CD4-positive, alpha-beta memory T cell (primary cell): ENCODE results near the gene SMIM41. TPM values are rescaled to one million over a fixed set of nuclear protein-coding genes. Genes with fewer than 3 reads are reported as not detected.

Experiments used
- CTCF ChIA-PET: fragments of 350-600 bp; sonication (Branson Sonifier 250); formaldehyde crosslinking; loops from one replicate; lab custom pipeline; 2021; ENCODE audit warnings: inconsistent platforms; ENCODE audit not compliant: partially characterized antibody; lab: Charles Lee
- POLR2A ChIA-PET: fragments of 350-600 bp; sonication (Branson Sonifier 250); formaldehyde crosslinking; loops from one replicate; lab custom pipeline; 2021; ENCODE audit not compliant: partially characterized antibody; lab: Charles Lee
- DNase-seq, 5 donors: peaks; one replicate each; pipeline versions ENCODE4 v3.0.0 to v3.0.0-alpha.2; 2020 to 2022; ENCODE audit warnings: mixed read lengths in 1 of 5
- H3K27ac ChIP-seq: one replicate; pipeline ENCODE4 v1.7.0; 2013; ENCODE audit warnings: low read depth, low read length
- H3K27me3 ChIP-seq: 2 replicates; pipeline ENCODE4 v1.7.0; 2013; ENCODE audit warnings: mild to moderate bottlenecking, low read length, moderate library complexity; ENCODE audit not compliant: insufficient read depth
- H3K36me3 ChIP-seq: 2 replicates; pipeline ENCODE4 v1.7.0; 2013; ENCODE audit warnings: mild to moderate bottlenecking, low read length, moderate library complexity; ENCODE audit not compliant: insufficient read depth
- H3K4me1 ChIP-seq: 2 replicates; pipeline ENCODE4 v1.7.0; 2013; ENCODE audit warnings: mild to moderate bottlenecking, low read length, moderate library complexity; ENCODE audit not compliant: insufficient read depth
- H3K4me3 ChIP-seq, 2 donors: one replicate each; pipeline ENCODE4 v1.7.0; 2013; ENCODE audit warnings: low read length in 2 of 2, mild to moderate bottlenecking in 1 of 2
- H3K9me3 ChIP-seq, 2 donors: one replicate each; pipeline ENCODE4 v1.7.0; 2013; ENCODE audit warnings: low read length in 2 of 2, control low read depth in 1 of 2; ENCODE audit not compliant: control insufficient read depth in 1 of 2
- H3K27ac Mint-ChIP-seq, 7 donors: one replicate each; pipeline ENCODE4 v1.8.0; 2020 to 2021; ENCODE audit warnings: mixed read lengths in 7 of 7, mild to moderate bottlenecking in 6 of 7, inconsistent platforms in 3 of 7, moderate library complexity in 3 of 7
- H3K27me3 Mint-ChIP-seq, 2 donors: one replicate each; pipeline ENCODE4 v1.8.0; 2020 to 2021; ENCODE audit warnings: mixed read lengths in 2 of 2
- H3K36me3 Mint-ChIP-seq, 2 donors: one replicate each; pipeline ENCODE4 v1.8.0; 2020 to 2021; ENCODE audit warnings: mixed read lengths in 2 of 2, inconsistent platforms in 1 of 2, mild to moderate bottlenecking in 1 of 2
- H3K4me1 Mint-ChIP-seq, 4 donors: one replicate each; pipeline ENCODE4 v1.8.0; 2020 to 2021; ENCODE audit warnings: mixed read lengths in 4 of 4, mild to moderate bottlenecking in 1 of 4
- H3K4me3 Mint-ChIP-seq, 8 donors: one replicate each; pipeline ENCODE4 v1.8.0; 2020 to 2021; ENCODE audit warnings: mixed read lengths in 8 of 8, mild to moderate bottlenecking in 7 of 8, moderate library complexity in 6 of 8, inconsistent platforms in 3 of 8
- H3K9me3 Mint-ChIP-seq, 8 donors: one replicate each; pipeline ENCODE4 v1.8.0; 2020 to 2021; ENCODE audit warnings: mixed read lengths in 8 of 8, mild to moderate bottlenecking in 5 of 8, inconsistent platforms in 3 of 8, moderate library complexity in 1 of 8
- intact Hi-C: fragments of 100-400 bp; cut with micrococcal nuclease; formaldehyde crosslinking; loops from one replicate; pipeline ENCODE4 v1.15.1; 2023
- polyA plus RNA-seq, 2 donors: library from polyadenylated mRNA; unstranded; fragments of 300-500 nt; fragmentation: Illumina TruSeq; gene quantifications; one replicate each; pipeline ENCODE4 v1.2.3, GENCODE V29; 2021
- total RNA-seq, 2 experiments: library from RNA; stranded (reverse); gene quantifications; one replicate each; pipeline ENCODE4 v1.2.3, GENCODE V29; 2021

Gene SMIM41
- total and polyA plus RNA-seq, 4 experiments from 2014 or later, result not detected

DNA sequence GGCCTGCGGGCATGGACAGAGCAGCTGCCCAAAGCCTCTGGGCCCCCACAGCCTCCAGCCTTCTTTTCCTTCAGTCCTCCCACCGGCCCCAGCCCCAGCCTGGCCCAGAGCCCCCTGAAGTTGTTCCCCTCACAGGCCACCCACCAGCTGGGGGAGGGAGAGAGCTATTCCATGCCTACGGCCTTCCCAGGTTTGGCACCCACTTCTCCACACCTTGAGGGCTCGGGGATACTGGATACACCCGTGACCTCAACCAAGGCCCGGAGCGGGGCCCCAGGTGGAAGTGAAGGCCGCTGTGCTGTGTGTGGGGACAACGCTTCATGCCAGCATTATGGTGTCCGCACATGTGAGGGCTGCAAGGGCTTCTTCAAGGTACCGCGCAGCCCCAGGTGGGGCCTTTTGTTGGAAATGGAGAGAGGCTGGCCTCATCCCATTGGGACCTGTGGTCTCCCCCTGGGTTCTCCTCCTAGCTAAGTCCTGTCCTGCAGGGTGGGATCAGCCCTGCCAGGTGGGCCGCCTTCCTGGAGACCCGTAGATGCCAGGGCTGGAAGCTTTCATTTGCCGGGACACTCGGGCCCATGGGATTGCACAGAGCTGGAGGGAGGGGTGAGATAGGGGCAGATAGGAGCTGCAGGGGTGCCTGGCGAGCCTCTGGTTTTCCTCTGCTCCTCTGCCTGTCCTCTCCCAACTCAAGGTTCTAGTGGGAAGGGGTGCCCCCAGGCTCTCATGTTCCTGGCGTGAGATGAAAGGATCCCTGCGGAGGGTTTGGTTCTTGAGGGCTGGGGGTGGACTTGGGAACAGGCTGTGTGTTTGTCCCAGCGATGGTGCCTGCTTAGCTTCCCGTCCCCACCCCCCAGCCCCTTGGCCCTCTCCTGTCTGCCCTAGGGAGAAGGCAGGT, 24.4 kb upstream of the SMIM41 start:
- H3K27me3 ChIP-seq, result no peaks in the 10 kb centered on the region
- H3K4me3 ChIP-seq, result no peak overlapping the region
- Mint-ChIP-seq H3K36me3 (peaks cover 0 to 7% of the 10 kb centered on the region in 2 donors), H3K4me3 (no peak overlapping the region), H3K9me3 (peaks cover 0 to 2% (median 0%) of the 10 kb centered on the region in 8 donors), H3K27me3 (no peaks in the 10 kb centered on the region), H3K27ac (peak overlapping the region in 2 of 7 donors; percentile 15 to 98), H3K4me1 (peaks cover 10 to 33% (median 21%) of the 10 kb centered on the region in 4 donors)
- no peaks in the 10 kb centered on the region for H3K9me3 ChIP-seq
- no peak for DNase-seq
- H3K27ac ChIP-seq, result no peak overlapping the region
- POLR2A ChIA-PET, result no interaction called here
- CTCF ChIA-PET, result interaction anchor here (3.5 kb wide), 1 partner anchor 30 kb away, joined by 21 read pairs; no protein-coding TSS in a partner anchor
- intact Hi-C loops, result no loop called here
- peaks cover 26% of the 10 kb centered on the region for H3K4me1 ChIP-seq
- H3K36me3 ChIP-seq, result no peaks in the 10 kb centered on the region

DNA sequence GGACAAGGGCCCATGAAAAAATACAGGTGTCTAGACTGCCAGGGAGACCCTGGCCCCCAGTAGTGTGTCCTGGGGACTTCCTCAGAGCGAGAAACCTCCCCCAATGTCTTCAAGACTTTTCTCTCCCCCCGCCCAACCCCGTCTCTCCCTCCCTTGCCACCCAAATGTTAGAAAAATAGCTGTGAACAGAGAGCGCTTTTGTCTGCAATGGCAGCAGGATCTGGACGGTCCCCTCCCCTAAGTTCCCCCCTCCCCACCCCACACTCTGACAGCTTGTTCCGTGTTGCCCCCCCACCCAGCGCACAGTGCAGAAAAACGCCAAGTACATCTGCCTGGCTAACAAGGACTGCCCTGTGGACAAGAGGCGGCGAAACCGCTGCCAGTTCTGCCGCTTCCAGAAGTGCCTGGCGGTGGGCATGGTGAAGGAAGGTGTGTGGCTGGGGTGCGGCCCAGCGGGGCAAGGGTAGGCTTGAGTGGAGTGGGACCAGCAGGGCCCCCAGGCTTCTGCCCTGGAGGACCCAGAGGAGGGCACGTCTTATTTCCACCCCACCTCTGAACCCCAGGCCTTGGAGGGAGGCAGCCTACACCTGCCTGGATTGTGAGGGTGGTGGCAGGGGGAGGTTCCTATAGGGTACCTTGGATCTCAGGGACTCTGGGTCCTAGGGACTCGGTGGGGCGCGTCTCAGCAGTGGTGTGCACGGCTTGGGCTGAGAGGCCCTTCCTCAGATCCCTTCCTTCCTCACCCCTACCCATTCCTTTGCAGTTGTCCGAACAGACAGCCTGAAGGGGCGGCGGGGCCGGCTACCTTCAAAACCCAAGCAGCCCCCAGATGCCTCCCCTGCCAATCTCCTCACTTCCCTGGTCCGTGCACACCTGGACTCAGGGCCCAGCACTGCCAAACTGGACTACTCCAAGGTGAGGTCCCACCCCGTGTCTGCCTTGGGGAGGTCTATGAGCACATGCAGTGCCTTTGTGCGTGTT, 23.5 kb upstream of the SMIM41 start:
- H3K27me3 Mint-ChIP-seq, result no peaks in the 10 kb centered on the region
- peaks cover 10 to 26% (median 15%) of the 10 kb centered on the region in 4 donors for H3K4me1 Mint-ChIP-seq
- H3K36me3 Mint-ChIP-seq, result peaks cover 0 to 7% of the 10 kb centered on the region in 2 donors
- intact Hi-C loops, result no loop called here
- Histone ChIP-seq H3K4me3 (no peak overlapping the region), H3K9me3 (no peaks in the 10 kb centered on the region), H3K36me3 (no peaks in the 10 kb centered on the region), H3K4me1 (peaks cover 18% of the 10 kb centered on the region), H3K27ac (no peak overlapping the region), H3K27me3 (no peaks in the 10 kb centered on the region)
- no peak overlapping the region for H3K4me3 Mint-ChIP-seq
- DNase-seq, result no peak
- POLR2A ChIA-PET, result no interaction called here
- H3K27ac Mint-ChIP-seq, result peak overlapping the region in 3 of 7 donors; percentile 32 to 84 (median 36)
- CTCF ChIA-PET, result interaction anchor here (1.0 to 3.5 kb wide), 3 partner anchors 24 to 31 kb away, joined by 3 to 21 read pairs (median 8); no protein-coding TSS in a partner anchor
- H3K9me3 Mint-ChIP-seq, result peaks cover 0 to 2% (median 0%) of the 10 kb centered on the region in 8 donors

DNA sequence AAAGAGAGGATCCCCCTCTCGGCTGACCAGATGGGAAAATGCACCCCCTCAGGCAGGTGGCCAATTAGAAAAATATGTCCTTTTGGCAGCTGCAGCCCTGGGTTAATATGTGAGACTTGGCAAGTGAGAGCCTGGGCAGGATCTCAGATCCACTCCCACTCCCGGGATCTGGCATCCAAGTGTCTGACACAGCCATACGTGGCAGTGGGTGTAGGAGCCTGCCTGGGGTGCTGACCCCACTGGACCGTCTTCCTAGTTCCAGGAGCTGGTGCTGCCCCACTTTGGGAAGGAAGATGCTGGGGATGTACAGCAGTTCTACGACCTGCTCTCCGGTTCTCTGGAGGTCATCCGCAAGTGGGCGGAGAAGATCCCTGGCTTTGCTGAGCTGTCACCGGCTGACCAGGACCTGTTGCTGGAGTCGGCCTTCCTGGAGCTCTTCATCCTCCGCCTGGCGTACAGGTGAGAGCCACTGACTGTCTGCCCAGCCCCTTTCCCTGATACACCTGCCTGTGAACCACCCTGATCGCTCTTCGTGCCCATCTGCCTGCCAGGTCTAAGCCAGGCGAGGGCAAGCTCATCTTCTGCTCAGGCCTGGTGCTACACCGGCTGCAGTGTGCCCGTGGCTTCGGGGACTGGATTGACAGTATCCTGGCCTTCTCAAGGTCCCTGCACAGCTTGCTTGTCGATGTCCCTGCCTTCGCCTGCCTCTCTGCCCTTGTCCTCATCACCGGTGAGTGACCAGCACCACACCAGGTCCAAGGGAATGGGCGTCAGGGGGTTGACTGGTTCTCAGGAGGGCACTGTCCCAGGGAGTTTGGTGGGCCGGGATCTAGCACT, 22.5 kb upstream of the SMIM41 start:
- Mint-ChIP-seq H3K9me3 (no peaks in the 10 kb centered on the region), H3K27me3 (no peaks in the 10 kb centered on the region), H3K27ac (peak overlapping the region in 4 of 7 donors; percentile 23 to 86 (median 62)), H3K36me3 (peaks cover 0 to 1% of the 10 kb centered on the region in 2 donors), H3K4me3 (no peak overlapping the region), H3K4me1 (peaks cover 4 to 16% (median 8%) of the 10 kb centered on the region in 4 donors)
- Histone ChIP-seq H3K36me3 (no peaks in the 10 kb centered on the region), H3K9me3 (no peaks in the 10 kb centered on the region), H3K27me3 (no peaks in the 10 kb centered on the region), H3K27ac (no peak overlapping the region), H3K4me1 (peaks cover 11% of the 10 kb centered on the region), H3K4me3 (no peak overlapping the region)
- CTCF ChIA-PET, result interaction anchor here (1.1 to 1.8 kb wide), 2 partner anchors 11 to 32 kb away, joined by 6 to 8 read pairs; no protein-coding TSS in a partner anchor
- DNase-seq, result peak in 1 of 5 donors; percentile 28
- POLR2A ChIA-PET, result interaction anchor here (1.4 kb wide), 1 partner anchor 32 kb away, joined by 3 read pairs; no protein-coding TSS in a partner anchor
- intact Hi-C loops, result no loop called here

DNA sequence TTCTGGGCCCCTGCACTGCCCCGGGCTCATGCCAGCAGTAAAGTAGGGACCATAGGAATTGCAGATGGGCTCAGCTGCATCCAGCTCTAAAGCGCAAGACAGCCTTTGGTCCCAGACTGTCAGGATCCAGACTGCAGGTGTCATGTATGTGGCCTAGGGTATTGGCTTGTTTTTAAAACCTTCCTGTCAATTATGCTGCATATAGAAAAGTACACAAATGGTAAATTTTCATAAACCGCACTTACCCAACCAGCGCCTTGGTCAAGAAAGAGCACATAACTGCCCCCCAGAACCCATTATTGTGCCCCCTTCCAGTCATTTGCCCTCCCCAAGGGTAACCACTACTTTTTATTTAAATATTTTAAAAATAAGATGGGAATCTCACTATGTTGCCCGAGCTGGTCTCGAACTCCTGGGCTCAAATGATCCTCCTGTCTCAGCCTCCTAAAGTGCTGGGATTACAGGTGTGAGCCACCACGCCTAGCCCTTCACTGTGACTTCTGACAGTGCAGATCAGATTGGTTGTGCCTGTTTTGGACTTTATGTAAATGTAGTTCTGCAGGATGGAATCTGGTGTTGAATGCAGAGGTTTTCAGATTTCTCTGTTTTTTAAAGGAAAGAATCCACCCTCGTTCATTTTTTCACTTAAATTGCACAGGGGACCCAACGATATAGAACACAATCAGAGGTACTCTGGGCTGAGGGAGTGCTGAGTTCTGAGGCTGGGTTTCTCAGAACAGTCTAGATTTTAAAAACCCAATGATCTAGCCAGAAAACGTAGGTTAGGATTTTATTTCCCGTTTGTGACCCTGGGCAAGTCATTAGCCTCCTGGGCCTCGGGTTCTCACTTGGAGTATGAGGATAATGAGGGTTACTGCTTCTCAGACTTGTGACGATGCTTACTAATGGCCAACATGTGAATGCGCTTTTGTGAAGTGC, 21.6 kb upstream of the SMIM41 start:
- Histone ChIP-seq H3K27ac (no peak overlapping the region), H3K4me1 (peaks cover 2% of the 10 kb centered on the region), H3K9me3 (no peaks in the 10 kb centered on the region), H3K4me3 (no peak overlapping the region), H3K36me3 (no peaks in the 10 kb centered on the region), H3K27me3 (no peaks in the 10 kb centered on the region)
- no peak overlapping the region for H3K4me3 Mint-ChIP-seq
- peaks cover 0 to 7% (median 2%) of the 10 kb centered on the region in 4 donors for H3K4me1 Mint-ChIP-seq
- no peaks in the 10 kb centered on the region for H3K36me3 Mint-ChIP-seq
- intact Hi-C loops, result no loop called here
- POLR2A ChIA-PET, result interaction anchor here (1.4 kb wide), 1 partner anchor 33 kb away, joined by 3 read pairs; no protein-coding TSS in a partner anchor
- no peaks in the 10 kb centered on the region for H3K9me3 Mint-ChIP-seq
- no peak for DNase-seq
- H3K27ac Mint-ChIP-seq, result peak overlapping the region in 1 of 7 donors; percentile 57
- CTCF ChIA-PET, result interaction anchor here (1.1 to 17.7 kb wide), 3 partner anchors 10 to 35 kb away, joined by 6 to 289 read pairs (median 8); no protein-coding TSS in a partner anchor
- no peaks in the 10 kb centered on the region for H3K27me3 Mint-ChIP-seq

DNA sequence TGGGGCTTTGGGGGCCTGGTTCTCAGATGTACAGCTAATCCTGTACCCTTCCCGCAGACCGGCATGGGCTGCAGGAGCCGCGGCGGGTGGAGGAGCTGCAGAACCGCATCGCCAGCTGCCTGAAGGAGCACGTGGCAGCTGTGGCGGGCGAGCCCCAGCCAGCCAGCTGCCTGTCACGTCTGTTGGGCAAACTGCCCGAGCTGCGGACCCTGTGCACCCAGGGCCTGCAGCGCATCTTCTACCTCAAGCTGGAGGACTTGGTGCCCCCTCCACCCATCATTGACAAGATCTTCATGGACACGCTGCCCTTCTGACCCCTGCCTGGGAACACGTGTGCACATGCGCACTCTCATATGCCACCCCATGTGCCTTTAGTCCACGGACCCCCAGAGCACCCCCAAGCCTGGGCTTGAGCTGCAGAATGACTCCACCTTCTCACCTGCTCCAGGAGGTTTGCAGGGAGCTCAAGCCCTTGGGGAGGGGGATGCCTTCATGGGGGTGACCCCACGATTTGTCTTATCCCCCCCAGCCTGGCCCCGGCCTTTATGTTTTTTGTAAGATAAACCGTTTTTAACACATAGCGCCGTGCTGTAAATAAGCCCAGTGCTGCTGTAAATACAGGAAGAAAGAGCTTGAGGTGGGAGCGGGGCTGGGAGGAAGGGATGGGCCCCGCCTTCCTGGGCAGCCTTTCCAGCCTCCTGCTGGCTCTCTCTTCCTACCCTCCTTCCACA, 20.7 kb upstream of the SMIM41 start:
- intact Hi-C loops, result no loop called here
- POLR2A ChIA-PET, result interaction anchor here (1.1 kb wide), 1 partner anchor 10 kb away, joined by 3 read pairs; no protein-coding TSS in a partner anchor

More for the DNA sequence above, 20.7 kb upstream of the SMIM41 start:
- Histone ChIP-seq H3K9me3 (no peaks in the 10 kb centered on the region), H3K4me3 (no peak overlapping the region), H3K27me3 (no peaks in the 10 kb centered on the region), H3K27ac (no peak overlapping the region), H3K4me1 (no peaks in the 10 kb centered on the region), H3K36me3 (no peaks in the 10 kb centered on the region)
- Mint-ChIP-seq H3K27ac (peak overlapping the region in 1 of 7 donors; percentile 64), H3K27me3 (no peaks in the 10 kb centered on the region), H3K4me3 (no peak overlapping the region), H3K9me3 (no peaks in the 10 kb centered on the region), H3K36me3 (no peaks in the 10 kb centered on the region), H3K4me1 (no peaks in the 10 kb centered on the region)
- CTCF ChIA-PET, result interaction anchor here (0.8 to 17.7 kb wide), 3 partner anchors 10 to 36 kb away, joined by 3 to 289 read pairs (median 4); no protein-coding TSS in a partner anchor
- DNase-seq, result peak in 1 of 5 donors; percentile 30
